ENCODE results near the gene ATP23. TPM values are rescaled to one million over a fixed set of nuclear protein-coding genes. Genes with fewer than 3 reads are reported as not detected.

Gene ATP23
- total and polyA plus RNA-seq, 10 of the 15 experiments (the other 5 are each of a cell fraction or from before 2014, with no cell fraction given), result 1.6 to 28.1 (median 15.1) TPM

DNA sequence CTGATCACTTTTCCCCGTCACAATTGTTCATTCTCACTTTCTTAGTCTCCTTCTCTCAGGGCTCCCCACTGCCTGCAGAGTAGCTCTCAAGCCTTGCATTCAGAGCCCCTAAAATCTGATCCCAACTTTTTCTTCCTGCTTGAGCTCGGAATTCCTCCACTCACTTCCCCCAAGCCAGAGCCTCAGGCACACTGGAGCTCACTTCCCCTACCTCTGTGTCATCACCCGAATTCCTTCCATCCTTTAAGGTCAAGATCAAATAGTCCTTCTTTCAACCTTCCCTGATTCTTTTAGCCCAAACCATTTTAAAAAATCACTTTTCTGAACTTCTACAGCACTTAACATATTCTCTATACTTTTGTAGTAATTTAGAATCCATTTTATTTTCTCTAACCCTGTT, 34.1 kb upstream of the ATP23 start:
- no peak overlapping the region for H3K4me2 ChIP-seq (ENCODE audit: control insufficient read depth, insufficient read depth)
- H3K4me3 ChIP-seq, result no peak overlapping the region
- no peak overlapping the region for H2AFZ ChIP-seq (ENCODE audit: control insufficient read depth, low read depth, low read length)
- ATAC-seq (no peak), FAIRE-seq (no peak), DNase-seq (ENCODE audit: low read depth, low spot score) (no peak)
- H3K9me3 ChIP-seq (replicated peaks; ENCODE audit: control insufficient read depth, insufficient read depth, low read length), result no peaks in the 10 kb centered on the region
- RAD21 ChIA-PET (ENCODE audit: unreplicated experiment), result interaction anchor here (15.2 kb wide), 1 partner anchor 72 kb away, joined by 273 read pairs; no protein-coding TSS in a partner anchor
- SMC1A ChIA-PET (ENCODE audit: uncharacterized antibody, unreplicated experiment), result interaction anchor here (1.0 to 17.5 kb wide), 3 partner anchors 67 to 126 kb away, joined by 3 to 416 read pairs (median 3); partner anchors contain the start of gene CTDSP2
- POLR2A ChIA-PET, result no interaction called here
- no peak overlapping the region for H3K27ac ChIP-seq (ENCODE audit: control insufficient read depth, insufficient read depth)
- peaks cover 0 to 2% of the 10 kb centered on the region in 2 experiments; a peak in 2 of 4 replicates for H3K27me3 ChIP-seq (replicated peaks in 1 of 2; ENCODE audit: control insufficient read depth in 2 of 2, insufficient read depth in 2 of 2, low read length in 1 of 2)
- H3K79me2 ChIP-seq (ENCODE audit: control insufficient read depth, insufficient read depth, low read length), result no peaks in the 10 kb centered on the region
- no peaks in the 10 kb centered on the region for H4K20me1 ChIP-seq (ENCODE audit: control insufficient read depth, insufficient read depth)
- H3K9ac ChIP-seq (ENCODE audit: control insufficient read depth, insufficient read depth, low read length), result no peak overlapping the region
- BruUV-seq (replicated peaks), result no TSS peak
- CTCF ChIA-PET, result interaction anchor here (0.6 to 10.7 kb wide), 7 partner anchors 12 to 104 kb away, joined by 3 to 226 read pairs (median 4); no protein-coding TSS in a partner anchor
- no peaks in the 10 kb centered on the region for H3K4me1 ChIP-seq (ENCODE audit: control insufficient read depth, insufficient read depth, low read length)
- WGBS (ENCODE audit: insufficient coverage, insufficient replicate concordance, low lambda C conversion rate, missing lambda C conversion rate), result 0% methylated on average over 3 of the region's 3 CpGs
- in situ Hi-C loops (cut with MboI), result loop anchor here (5.0 kb wide), 1 partner anchor 80 kb away; no protein-coding TSS in a partner anchor
- intact Hi-C loops (cut with micrococcal nuclease; ENCODE audit: unreplicated experiment), result loop anchor here (10.0 kb wide), 1 partner anchor 322 kb away; no protein-coding TSS in a partner anchor
- H3K36me3 ChIP-seq (ENCODE audit: control insufficient read depth in 2 of 2, insufficient read depth in 2 of 2, low read length in 1 of 2), result no peaks in the 10 kb centered on the region; a peak in 1 of 4 replicates
- TF ChIP-seq, protein P1, sequence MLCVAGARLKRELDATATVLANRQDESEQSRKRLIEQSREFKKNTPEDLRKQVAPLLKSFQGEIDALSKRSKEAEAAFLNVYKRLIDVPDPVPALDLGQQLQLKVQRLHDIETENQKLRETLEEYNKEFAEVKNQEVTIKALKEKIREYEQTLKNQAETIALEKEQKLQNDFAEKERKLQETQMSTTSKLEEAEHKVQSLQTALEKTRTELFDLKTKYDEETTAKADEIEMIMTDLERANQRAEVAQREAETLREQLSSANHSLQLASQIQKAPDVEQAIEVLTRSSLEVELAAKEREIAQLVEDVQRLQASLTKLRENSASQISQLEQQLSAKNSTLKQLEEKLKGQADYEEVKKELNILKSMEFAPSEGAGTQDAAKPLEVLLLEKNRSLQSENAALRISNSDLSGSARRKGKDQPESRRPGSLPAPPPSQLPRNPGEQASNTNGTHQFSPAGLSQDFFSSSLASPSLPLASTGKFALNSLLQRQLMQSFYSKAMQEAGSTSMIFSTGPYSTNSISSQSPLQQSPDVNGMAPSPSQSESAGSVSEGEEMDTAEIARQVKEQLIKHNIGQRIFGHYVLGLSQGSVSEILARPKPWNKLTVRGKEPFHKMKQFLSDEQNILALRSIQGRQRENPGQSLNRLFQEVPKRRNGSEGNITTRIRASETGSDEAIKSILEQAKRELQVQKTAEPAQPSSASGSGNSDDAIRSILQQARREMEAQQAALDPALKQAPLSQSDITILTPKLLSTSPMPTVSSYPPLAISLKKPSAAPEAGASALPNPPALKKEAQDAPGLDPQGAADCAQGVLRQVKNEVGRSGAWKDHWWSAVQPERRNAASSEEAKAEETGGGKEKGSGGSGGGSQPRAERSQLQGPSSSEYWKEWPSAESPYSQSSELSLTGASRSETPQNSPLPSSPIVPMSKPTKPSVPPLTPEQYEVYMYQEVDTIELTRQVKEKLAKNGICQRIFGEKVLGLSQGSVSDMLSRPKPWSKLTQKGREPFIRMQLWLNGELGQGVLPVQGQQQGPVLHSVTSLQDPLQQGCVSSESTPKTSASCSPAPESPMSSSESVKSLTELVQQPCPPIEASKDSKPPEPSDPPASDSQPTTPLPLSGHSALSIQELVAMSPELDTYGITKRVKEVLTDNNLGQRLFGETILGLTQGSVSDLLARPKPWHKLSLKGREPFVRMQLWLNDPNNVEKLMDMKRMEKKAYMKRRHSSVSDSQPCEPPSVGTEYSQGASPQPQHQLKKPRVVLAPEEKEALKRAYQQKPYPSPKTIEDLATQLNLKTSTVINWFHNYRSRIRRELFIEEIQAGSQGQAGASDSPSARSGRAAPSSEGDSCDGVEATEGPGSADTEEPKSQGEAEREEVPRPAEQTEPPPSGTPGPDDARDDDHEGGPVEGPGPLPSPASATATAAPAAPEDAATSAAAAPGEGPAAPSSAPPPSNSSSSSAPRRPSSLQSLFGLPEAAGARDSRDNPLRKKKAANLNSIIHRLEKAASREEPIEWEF (IDR thresholded peaks at IDR 0.05; ENCODE audit: insufficient replicate concordance, low read depth, low read length), result no peak
- TF ChIP-seq ZNF24 (IDR thresholded peaks at IDR 0.05), result no peak
- no peak for TF ChIP-seq CBFB (IDR thresholded peaks at IDR 0.05; ENCODE audit: low read depth)
- TF ChIP-seq NFIC (IDR thresholded peaks at IDR 0.05; ENCODE audit: low read depth, low read length), result no peak
- TF ChIP-seq IKZF1 (conservative IDR thresholded peaks at IDR 0.05), result no peak
- TF ChIP-seq, protein P2, sequence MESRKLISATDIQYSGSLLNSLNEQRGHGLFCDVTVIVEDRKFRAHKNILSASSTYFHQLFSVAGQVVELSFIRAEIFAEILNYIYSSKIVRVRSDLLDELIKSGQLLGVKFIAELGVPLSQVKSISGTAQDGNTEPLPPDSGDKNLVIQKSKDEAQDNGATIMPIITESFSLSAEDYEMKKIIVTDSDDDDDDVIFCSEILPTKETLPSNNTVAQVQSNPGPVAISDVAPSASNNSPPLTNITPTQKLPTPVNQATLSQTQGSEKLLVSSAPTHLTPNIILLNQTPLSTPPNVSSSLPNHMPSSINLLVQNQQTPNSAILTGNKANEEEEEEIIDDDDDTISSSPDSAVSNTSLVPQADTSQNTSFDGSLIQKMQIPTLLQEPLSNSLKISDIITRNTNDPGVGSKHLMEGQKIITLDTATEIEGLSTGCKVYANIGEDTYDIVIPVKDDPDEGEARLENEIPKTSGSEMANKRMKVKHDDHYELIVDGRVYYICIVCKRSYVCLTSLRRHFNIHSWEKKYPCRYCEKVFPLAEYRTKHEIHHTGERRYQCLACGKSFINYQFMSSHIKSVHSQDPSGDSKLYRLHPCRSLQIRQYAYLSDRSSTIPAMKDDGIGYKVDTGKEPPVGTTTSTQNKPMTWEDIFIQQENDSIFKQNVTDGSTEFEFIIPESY (IDR thresholded peaks at IDR 0.05), result no peak
- TF ChIP-seq CREB1 (IDR thresholded peaks at IDR 0.05; ENCODE audit: low read depth), result no peak
- no peak for TF ChIP-seq CHD1 (IDR thresholded peaks at IDR 0.05; ENCODE audit: low read depth, low read length)
- no peak for TF ChIP-seq MTA2 (IDR thresholded peaks at IDR 0.05; ENCODE audit: low read depth)
- TF ChIP-seq STAT3 (IDR thresholded peaks at IDR 0.05; ENCODE audit: low read depth, low read length), result no peak
- no peak for TF ChIP-seq LARP7 (IDR thresholded peaks at IDR 0.05)
- TF ChIP-seq, protein P3, sequence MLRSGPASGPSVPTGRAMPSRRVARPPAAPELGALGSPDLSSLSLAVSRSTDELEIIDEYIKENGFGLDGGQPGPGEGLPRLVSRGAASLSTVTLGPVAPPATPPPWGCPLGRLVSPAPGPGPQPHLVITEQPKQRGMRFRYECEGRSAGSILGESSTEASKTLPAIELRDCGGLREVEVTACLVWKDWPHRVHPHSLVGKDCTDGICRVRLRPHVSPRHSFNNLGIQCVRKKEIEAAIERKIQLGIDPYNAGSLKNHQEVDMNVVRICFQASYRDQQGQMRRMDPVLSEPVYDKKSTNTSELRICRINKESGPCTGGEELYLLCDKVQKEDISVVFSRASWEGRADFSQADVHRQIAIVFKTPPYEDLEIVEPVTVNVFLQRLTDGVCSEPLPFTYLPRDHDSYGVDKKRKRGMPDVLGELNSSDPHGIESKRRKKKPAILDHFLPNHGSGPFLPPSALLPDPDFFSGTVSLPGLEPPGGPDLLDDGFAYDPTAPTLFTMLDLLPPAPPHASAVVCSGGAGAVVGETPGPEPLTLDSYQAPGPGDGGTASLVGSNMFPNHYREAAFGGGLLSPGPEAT (IDR thresholded peaks at IDR 0.05; ENCODE audit: low read depth), result no peak
- no peak for TF ChIP-seq MEF2B (IDR thresholded peaks at IDR 0.05; ENCODE audit: partially characterized antibody, poor library complexity, severe bottlenecking)
- no peak for TF ChIP-seq PAX8 (IDR thresholded peaks at IDR 0.05)
- TF ChIP-seq ZBED1 (IDR thresholded peaks at IDR 0.05; ENCODE audit: borderline replicate concordance), result no peak
